GM18511 (cell line): ENCODE results near the gene TNNI3.

Experiments used
- ATAC-seq: cut with Tn5 transposase; IDR thresholded peaks from one replicate; pipeline ENCODE4 v1.9.1; 2021; ENCODE audit warnings: mild to moderate bottlenecking, moderate library complexity; ENCODE audit not compliant: unreplicated experiment

Gene TNNI3

DNA sequence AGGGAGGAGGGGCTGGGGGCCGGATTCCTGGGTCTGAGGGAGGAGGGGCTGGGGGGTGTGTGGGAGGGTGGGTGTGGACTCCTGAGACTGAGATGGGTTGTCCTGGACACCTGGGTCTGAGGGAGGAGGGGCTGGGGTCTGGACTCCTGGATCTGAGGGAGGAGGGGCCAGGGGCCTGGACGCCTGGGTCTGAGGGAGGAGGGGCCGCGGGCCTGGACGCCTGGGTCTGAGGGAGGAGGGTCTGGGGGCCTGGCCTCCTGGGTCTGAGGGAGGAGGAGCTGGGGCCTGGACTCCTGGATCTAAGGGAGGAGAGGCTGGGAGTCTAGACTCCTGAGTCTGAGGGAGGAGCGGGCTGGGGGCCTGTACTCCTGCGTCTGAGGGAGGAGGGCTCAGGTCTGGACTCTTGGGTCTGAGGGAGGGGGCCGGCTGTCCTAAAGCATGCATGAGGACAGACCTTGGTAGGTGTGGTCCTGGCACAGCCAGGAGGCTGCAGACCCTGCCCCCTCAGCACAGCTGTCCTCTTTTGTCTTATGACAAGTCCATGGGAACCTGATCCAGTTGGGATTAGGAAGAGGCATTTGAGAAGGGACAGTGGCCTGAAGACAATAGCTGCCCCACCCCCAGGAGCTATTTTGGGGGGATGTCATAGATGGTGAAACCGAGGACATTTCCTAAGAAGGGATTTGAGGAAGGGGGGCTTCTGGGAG, 9.8 kb downstream of the TNNI3 start:
- ATAC-seq, result no peak

DNA sequence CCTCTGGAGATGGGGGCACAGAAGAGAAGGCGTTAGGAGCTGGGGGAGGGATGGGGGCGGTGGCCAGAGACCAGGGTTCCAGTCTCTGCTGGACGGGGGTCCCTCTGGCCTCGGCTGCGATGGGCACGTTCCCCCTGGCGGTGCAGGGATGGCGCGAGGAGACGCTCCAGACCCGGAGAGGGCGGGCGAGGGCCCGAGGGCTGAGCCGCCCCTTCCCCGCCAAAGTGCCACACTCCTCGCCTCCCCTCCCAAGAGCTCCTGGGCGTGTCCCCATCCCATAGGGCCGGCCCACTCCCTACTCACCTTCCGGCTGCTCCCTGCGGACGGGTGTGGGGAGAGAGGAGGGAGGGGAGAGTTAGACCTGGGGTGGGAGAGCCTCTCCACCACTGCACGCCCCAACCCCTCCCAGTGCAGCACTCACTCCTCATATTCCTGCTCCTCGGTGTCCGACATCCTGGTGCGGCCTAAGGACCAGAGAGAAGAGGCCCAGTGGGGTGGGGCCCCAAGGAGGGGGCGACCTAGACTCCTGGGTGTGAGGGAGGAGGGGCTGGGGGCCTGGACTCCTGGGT, 10.7 kb downstream of the TNNI3 start:
- ATAC-seq, result no peak

DNA sequence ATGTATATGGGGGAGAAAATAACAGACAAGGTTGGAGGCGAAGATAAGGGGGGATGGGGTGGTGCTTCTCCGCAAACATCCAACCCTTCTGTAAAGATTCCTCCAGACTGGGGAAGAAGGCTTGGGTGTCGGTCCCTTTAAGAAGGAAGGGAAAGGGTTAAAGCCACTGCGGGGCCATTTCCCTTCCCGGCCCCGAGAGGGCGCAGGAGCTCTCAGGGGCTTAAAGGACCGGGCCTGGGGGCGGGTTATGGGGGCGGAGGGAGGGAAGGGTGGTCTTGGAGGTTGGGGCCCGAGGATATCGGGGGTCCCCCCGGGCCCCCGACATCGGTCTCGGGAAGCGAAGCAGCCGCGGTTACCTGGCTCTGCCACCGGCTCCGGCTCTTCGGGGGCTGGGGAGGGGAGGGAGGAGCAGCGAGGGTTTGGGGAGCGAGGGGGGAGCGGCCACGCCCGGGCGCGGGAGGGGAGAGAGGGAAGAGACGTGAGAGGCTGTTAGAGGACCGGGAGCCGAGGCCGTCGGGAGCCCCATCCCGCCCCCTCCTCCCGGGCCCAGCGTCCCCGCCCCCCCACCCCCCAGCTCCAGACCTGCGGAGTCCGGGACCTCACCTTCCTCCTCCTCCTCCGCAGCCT, 11.3 kb downstream of the TNNI3 start:
- no peak for ATAC-seq

DNA sequence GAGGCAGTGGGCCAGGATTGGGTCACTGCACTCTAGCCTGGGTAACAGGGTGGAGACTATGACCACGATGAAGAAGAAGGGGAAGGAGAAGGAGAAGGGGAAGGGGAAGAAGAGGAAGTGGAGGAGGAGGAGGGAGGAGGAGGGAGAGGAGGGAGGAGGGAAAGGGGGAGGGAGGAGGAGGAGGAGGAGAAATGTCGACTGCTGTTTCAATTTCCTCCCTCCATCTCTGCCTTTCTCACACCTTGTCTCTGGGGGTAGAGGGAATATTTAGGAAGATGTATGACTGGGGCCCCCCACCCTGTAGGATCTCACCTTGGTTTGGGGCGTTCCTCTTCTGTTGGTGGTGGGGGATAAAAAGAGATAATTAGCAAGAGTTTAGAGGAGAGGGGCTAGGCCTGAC, 12.3 kb downstream of the TNNI3 start:
- no peak for ATAC-seq

DNA sequence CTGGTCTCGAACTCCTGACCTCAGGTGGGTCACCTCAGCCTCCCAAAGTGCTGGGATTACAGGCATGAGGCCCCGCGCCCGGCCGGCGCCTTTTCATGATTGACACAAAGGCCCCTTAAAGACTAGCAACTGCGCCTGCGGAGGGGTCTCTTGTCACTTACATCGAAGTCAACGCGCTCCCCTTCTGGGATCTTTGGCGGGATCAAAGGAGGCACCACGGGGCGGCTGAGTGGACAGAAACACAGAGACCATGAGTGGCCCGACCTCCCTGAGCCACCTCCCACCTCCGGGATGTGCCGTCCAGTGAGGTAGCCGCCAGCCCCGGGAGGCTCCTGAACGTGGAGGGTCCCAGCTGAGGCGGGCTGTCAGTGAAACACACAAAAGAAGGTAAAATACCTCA, 15.8 kb downstream of the TNNI3 start:
- no peak for ATAC-seq

DNA sequence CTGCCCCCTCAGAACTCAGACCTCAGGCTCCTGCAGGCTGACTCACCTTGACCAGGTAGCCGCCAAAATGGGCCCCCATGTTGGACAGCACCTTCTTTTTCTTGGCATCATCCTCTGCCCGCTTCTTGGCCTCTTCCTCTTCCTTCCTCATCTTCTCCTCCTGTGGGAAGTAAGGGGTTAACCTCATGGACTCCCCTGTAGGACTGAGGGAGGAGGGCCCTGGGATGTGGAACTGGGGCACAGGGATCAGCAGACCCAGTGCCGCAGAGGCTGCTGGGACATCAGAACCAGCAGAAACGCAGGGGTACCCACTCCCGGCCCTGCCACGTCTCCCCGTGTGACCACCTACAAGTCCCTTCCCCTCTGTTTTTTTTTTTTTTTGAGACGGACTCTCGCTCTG, 19.6 kb downstream of the TNNI3 start:
- ATAC-seq, result no peak

DNA sequence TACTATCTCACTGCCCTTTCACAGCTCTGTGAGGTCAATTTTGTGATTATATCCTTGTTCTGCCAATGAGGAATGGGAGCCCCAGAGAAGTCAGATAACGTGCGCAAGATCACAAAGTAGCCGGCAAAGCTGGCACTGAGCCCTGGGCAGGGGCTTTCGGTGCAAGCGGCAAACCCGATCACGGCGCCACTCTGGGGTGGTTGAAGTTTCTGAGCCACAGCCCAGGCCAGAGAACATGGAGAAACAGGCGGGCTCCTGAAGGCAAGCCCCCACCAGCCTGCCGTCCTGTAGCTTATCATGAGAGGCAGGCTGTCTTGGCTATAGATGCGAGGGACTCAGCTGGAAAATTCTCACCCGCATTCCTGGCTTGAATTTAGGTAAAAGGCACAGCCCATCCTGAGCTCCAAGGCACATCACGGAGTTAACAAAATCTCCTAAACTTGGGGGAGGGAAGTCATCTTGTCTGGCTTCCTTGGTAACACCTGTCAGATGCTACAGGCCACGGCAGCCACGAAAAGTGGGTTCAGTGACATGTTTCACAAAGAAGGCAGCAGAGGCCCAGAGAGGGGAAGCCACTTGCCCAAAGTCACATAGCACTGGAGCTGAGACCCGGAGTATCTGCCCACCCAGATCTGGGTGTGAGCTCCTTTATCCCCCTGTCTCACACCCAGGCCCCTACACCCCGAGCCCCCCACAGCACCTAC, 21.0 kb downstream of the TNNI3 start:
- no peak for ATAC-seq

DNA sequence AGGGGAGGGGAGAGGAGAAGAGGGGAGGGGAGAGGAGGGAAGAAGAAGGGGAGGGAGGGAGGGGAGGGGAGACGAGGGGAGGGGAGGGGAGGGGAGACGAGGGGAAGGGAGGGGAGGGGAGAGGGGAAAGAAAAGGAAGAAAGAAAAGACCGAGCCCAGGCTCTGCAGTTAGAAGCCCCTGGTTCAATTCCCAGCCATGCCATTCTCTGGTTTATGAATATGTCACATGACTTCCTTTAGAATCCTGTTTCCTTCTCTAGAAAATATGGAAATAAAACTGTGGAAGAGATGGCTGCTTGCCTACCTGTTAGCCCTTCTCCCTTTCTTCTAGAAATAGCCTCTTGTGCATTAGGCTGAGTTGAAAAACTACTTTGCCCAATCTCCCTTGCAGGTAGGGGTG, 22.8 kb downstream of the TNNI3 start:
- no peak for ATAC-seq

DNA sequence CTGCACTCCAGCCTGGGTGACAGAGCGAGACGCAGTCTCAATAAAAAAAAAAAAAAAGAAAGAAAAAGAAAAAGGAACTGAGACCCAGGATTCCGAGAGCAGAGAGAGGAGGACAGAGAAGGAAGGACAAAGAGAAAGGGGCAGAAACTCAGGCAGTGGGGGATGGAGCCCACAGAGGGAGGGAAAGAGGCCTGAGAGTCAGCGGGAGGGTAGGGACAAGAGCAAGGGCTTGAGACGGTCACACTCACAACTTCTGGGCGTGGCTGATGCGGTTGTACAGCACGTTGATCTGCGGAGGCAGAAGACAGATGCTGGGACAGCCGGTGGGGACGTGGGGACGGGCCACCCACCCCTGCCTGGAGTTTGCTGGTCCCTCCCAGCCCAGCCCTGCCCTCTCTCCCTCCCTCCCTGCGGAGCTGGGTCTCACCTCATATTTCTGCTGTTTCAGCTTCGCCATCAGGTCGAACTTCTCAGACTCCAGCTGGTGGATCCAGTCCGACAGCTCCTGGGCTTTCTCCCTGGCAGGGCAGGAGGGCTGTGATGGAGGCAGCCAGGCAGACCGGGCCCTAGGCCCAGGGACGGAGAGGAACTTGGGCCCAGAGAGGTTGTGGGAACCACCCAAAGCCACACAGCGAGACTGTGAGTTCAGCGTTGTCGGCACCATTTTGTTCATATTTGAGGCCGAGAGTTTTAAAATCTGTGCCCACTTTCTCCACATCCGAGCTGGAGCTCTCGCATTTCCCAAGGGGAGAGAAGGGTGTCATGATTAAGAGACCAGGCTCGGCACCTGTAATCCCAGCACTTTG, 23.7 kb downstream of the TNNI3 start:
- no peak for ATAC-seq

DNA sequence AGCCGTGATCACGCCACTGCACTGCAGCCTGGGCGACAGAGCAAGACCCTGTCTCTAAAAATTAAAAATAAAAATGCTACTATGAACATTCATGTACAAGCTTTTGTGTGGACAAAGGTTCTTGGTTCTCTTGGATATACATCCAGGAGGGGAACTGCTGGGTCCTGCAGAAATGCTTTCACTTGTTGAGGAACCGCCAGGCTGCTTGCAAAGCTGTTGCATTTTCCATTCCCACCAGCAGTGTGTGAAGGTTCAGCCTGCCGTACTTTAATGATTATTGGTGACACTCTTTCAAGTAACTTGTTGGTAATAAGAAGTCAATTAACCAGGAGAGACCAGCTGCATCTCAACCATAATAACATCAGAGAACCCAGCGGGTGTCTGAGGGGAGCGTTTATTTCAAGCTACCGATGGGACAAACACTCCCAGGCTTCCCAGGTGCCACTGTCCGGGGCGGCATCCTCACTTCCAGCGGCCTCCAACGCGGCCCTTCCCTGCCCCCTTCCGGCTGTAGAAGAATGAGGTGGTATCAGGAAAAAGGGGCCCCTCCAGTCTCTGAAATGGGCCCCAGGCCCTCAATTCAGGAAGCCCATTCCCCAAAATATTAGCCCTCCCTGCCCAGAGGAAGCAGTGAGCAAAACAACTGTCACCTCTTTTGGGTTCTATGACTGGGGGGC, 24.9 kb downstream of the TNNI3 start:
- no peak for ATAC-seq

DNA sequence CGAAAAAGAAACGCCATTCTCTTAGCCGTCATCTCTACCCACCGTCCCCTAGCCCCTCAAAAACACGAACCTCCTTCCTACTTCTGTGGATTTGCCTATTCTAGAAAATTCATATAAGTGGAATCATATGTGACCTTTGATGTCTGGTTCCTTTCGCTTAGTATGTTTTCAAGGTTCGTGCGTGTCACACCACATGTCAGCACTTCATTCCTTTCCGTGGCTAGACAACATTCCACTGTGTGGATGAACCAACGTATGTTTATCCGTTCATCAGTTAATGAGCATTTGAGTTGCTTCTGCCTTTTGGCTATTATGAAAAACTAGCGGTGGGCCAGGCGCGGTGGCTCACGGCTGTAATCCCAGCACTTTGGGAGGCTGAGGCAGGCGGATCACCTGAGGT, 26.1 kb downstream of the TNNI3 start:
- no peak for ATAC-seq

DNA sequence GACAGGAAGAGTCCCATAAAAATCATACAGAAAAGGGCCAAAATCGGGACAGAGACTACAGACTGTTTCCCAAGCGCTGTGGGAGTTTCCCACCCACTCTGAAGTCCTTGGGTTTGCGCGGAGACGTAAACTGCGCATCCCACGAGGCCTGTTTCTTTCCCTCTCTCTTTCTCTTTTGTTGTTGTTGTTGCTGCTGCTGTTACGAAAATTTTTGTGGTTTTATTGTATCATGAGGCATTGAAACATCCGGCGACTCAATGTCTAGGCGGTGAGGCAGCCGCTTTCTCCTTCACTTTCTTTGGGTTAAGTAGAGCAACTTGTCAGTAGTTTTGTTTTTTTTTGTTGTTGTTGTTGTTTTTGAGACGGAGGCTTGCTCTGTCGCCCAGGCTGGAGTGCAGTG, 38.5 kb downstream of the TNNI3 start:
- ATAC-seq, result no peak

DNA sequence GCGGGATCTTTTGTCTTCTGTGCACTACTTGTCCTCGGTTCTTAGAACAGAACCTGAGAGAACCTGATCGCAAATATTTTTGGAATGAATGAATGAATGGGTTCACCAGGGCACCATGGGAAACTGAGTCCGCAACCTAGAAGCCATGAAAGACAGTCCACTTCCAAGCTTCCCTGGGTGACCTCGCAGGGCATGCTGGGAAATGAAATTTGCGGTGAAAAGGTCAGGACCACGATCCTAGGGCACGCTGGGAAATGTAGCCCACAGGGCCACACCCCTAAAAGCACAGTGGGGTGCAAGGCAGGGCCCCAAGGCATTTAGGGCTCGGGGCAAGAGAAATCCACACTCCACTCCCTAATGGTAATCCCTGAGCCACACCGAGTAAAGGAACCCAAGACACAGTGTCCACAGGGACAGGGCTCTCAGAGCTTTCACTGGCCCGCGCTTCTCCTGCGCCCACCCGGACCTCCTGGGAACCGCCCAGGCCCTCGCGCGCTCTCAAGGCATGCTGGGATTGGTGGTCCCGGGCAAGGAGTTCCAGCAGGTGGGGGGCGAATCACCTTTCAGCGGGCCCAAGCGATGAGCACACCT, 39.0 kb downstream of the TNNI3 start:
- ATAC-seq, result no peak

DNA sequence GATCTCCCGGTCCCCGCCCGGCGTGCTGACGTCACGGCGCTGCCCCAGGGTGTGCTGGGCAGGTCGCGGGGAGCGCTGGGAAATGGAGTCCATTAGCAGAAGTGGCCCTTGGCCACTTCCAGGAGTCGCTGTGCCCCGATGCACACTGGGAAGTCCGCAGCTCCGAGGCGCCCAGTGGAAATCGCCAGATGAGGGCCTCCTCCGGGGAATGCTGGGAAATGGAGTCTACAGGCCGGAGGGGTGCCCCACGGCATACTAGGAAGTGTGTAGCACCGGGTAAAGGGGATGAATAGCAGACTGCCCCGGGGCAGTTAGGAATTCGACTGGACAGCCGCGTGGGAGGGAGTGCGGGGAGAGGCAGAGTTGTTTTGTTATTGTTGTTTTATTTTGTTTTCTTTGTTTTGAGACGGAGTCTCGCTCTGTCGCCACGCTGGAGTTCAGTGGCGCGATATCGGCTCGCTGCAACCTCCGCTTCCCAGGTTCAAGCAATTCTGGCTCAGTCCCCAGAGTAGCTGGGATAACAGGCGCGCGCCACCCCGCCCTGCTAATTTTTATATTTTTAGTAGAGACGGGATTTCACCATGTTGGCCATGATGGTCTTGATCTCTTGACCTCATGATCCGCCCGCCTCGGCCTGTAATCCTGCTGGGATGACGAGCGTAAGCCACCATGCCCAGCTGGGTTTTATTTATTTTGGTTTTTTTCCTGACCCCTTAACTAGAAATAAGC, 39.7 kb downstream of the TNNI3 start:
- peak; percentile 77 for ATAC-seq

DNA sequence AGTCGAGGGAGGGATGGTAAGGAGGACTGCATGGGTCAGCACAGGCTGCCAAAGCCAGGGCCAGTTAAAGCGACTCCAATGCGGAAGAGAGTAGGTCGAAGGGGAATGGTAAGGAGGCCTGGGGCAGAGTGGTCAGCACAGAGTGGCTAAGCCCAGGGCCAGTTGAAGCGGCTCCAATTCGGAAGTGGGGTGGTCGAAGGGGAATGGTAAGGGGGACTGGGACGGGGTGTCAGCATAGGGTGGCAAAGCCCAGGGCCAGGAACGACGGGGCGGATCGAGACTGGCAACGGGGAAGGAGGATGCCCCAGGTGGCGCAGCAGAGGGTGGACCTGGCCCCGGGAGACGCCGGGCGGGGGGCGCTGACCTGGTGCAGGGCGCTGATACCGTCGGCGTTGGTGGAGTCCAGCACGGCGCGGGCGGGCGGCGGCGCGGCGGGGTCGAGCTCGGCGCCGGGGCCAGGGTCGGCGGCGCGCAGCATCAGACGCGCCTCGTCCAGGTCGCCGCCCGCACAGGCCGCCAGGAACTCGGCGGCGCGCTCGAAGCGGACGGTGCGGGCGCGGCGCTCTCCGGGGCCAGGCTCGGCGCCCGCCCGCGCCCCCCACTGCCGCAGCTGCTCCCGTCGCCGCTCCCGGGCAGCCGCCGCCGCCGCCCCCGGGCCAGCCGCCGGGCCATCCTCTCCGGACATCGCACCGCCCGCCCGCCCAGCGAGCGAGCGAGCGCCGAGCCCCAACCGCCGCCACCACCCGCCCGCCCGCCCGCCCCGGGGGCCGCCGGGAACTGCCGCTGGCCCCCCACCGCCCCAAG, 40.5 kb downstream of the TNNI3 start, which contains the start of gene PPP1R12C:
Gene PPP1R12C, minus strand, starts transcription at position 779 of the 804 bp plus-strand sequence. Its CDS starts 94 bp downstream, at position 685.
- peak; percentile 8 for ATAC-seq

DNA sequence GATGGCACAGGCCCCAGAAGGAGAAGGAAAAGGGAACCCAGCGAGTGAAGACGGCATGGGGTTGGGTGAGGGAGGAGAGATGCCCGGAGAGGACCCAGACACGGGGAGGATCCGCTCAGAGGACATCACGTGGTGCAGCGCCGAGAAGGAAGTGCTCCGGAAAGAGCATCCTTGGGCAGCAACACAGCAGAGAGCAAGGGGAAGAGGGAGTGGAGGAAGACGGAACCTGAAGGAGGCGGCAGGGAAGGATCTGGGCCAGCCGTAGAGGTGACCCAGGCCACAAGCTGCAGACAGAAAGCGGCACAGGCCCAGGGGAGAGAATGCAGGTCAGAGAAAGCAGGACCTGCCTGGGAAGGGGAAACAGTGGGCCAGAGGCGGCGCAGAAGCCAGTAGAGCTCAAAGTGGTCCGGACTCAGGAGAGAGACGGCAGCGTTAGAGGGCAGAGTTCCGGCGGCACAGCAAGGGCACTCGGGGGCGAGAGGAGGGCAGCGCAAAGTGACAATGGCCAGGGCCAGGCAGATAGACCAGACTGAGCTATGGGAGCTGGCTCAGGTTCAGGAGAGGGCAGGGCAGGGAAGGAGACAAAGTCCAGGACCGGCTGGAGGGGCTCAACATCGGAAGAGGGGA, 41.2 kb downstream of the TNNI3 start:
- ATAC-seq, result no peak

DNA sequence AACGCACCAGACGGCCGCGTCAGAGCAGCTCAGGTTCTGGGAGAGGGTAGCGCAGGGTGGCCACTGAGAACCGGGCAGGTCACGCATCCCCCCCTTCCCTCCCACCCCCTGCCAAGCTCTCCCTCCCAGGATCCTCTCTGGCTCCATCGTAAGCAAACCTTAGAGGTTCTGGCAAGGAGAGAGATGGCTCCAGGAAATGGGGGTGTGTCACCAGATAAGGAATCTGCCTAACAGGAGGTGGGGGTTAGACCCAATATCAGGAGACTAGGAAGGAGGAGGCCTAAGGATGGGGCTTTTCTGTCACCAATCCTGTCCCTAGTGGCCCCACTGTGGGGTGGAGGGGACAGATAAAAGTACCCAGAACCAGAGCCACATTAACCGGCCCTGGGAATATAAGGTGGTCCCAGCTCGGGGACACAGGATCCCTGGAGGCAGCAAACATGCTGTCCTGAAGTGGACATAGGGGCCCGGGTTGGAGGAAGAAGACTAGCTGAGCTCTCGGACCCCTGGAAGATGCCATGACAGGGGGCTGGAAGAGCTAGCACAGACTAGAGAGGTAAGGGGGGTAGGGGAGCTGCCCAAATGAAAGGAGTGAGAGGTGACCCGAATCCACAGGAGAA, 42.0 kb downstream of the TNNI3 start:
- no peak for ATAC-seq
